Aortic smooth muscle cell (primary cell): ENCODE measurements around the gene TPSAB1. TPM values are rescaled to one million over a fixed set of nuclear protein-coding genes. Genes with fewer than 3 reads are reported as not detected.

Source experiments
- total RNA-seq: library from RNA; depleted of rRNA; stranded (reverse); fragments of >200 nt; gene quantifications from 2 replicates; pipeline ENCODE4 v1.2.3, GENCODE V29; 2014

TPSAB1 gene
- not detected in 2 replicates for total RNA-seq

GRCh38 chr16:1240436-1240835, at the start of gene TPSAB1:
TPSAB1 (plus strand) TSS chr16:1240705; CDS start chr16:1240939, 234 bp downstream.

GRCh38 chr16:1225051-1225451, 15.5 kb upstream of the TPSAB1 start, which contains the start of gene TPSG1:
TPSG1 (minus strand) TSS chr16:1225268; CDS start chr16:1225252, 16 bp downstream.

GRCh38 chr16:1230084-1230470, 10.4 kb upstream of the TPSAB1 start, which contains the start of gene TPSB2:
TPSB2 (minus strand) TSS chr16:1230184; CDS start chr16:1229951, 233 bp downstream.

GRCh38 chr16:1255276-1256122, 15.0 kb downstream of the TPSAB1 start, which contains the start of gene TPSD1:
TPSD1 (plus strand) TSS chr16:1256069; CDS start chr16:1256281, 212 bp downstream.

Other genes starting within 250 kb of the TPSAB1 start
- gene SSTR5, start 168.0 kb upstream of the TPSAB1 start, total RNA-seq, result 0.12 TPM in 1 of 2 replicates, not detected in the other
- 0.06 and 0.13 TPM in 2 replicates for gene C1QTNF8, start 144.5 kb upstream of the TPSAB1 start, total RNA-seq
- 2.1 and 3.0 TPM in 2 replicates for gene CACNA1H, start 87.6 kb upstream of the TPSAB1 start, total RNA-seq
- not detected in 2 replicates for gene TPSG1, start 15.4 kb upstream of the TPSAB1 start, total RNA-seq
- not detected in 2 replicates for gene TPSB2, start 10.5 kb upstream of the TPSAB1 start, total RNA-seq
- gene TPSD1, start 15.4 kb downstream of the TPSAB1 start, total RNA-seq, result not detected in 2 replicates
- 40.8 and 45.3 TPM in 2 replicates for gene UBE2I, start 68.9 kb downstream of the TPSAB1 start, total RNA-seq
- 0.92 and 1.2 TPM in 2 replicates for gene BAIAP3, start 92.9 kb downstream of the TPSAB1 start, total RNA-seq
- gene TSR3, start 111.2 kb downstream of the TPSAB1 start, total RNA-seq, result 60.6 and 68.6 TPM in 2 replicates
- gene GNPTG, start 111.2 kb downstream of the TPSAB1 start, total RNA-seq, result 44.0 and 48.4 TPM in 2 replicates
- 4.6 and 6.5 TPM in 2 replicates for gene UNKL, start 174.0 kb downstream of the TPSAB1 start, total RNA-seq
- gene UQCC4, start 180.0 kb downstream of the TPSAB1 start, total RNA-seq, result 16.1 and 18.1 TPM in 2 replicates
- not detected in 2 replicates for gene PERCC1, start 190.4 kb downstream of the TPSAB1 start, total RNA-seq
- gene CCDC154, start 203.9 kb downstream of the TPSAB1 start, total RNA-seq, result 0.26 and 0.37 TPM in 2 replicates
- gene CLCN7, start 234.3 kb downstream of the TPSAB1 start, total RNA-seq, result 60.4 and 81.6 TPM in 2 replicates
- 0.06 TPM in 1 of 2 replicates, not detected in the other for gene PTX4, start 248.2 kb downstream of the TPSAB1 start, total RNA-seq